ENCODE measurements around the gene PLCL1.

PLCL1 gene

GRCh38 chr2:197952540-197953202, 148.3 kb downstream of the PLCL1 start:
- ATAC-seq, result peak; percentile 89
- Mint-ChIP-seq H3K27ac (no peak overlapping the region), H3K4me3 (no peak overlapping the region), H3K36me3 (no peaks in the 10 kb centered on the region), H3K4me1 (peaks cover 5% of the 10 kb centered on the region), H3K9me3 (no peaks in the 10 kb centered on the region)
- no peak for DNase-seq (ENCODE audit: low spot score in 2 of 2)

GRCh38 chr2:197954328-197954727, 149.9 kb downstream of the PLCL1 start:
- Mint-ChIP-seq H3K4me1 (peaks cover 5% of the 10 kb centered on the region), H3K27ac (no peak overlapping the region), H3K4me3 (no peak overlapping the region), H3K36me3 (no peaks in the 10 kb centered on the region), H3K9me3 (peaks cover 3% of the 10 kb centered on the region)
- DNase-seq (ENCODE audit: low spot score in 2 of 2) (no peak), ATAC-seq (no peak)

GRCh38 chr2:197958592-197959150, 154.3 kb downstream of the PLCL1 start:
- no peaks in the 10 kb centered on the region for H3K36me3 Mint-ChIP-seq
- H3K4me1 Mint-ChIP-seq, result no peaks in the 10 kb centered on the region
- H3K9me3 Mint-ChIP-seq, result peaks cover 4% of the 10 kb centered on the region
- ATAC-seq, result no peak
- H3K4me3 Mint-ChIP-seq, result no peak overlapping the region
- no peak for DNase-seq (ENCODE audit: low spot score in 2 of 2)
- no peak overlapping the region for H3K27ac Mint-ChIP-seq

- H3K4me3 Mint-ChIP-seq, result no peak overlapping the region
- ATAC-seq, result no peak
Measured at GRCh38 chr2:197959383-197959782, 155.0 kb downstream of the PLCL1 start.

GRCh38 chr2:197960786-197961185, 156.4 kb downstream of the PLCL1 start:
- Mint-ChIP-seq H3K36me3 (no peaks in the 10 kb centered on the region), H3K4me3 (no peak overlapping the region), H3K27ac (no peak overlapping the region), H3K4me1 (no peaks in the 10 kb centered on the region), H3K9me3 (peaks cover 18% of the 10 kb centered on the region)
- ATAC-seq, result no peak
- no peak for DNase-seq (ENCODE audit: low spot score in 2 of 2)

More at GRCh38 chr2:197959383-197959782, 155.0 kb downstream of the PLCL1 start:
- DNase-seq (ENCODE audit: low spot score in 2 of 2), result no peak
- no peak overlapping the region for H3K27ac Mint-ChIP-seq
- H3K9me3 Mint-ChIP-seq, result peaks cover 11% of the 10 kb centered on the region
- H3K36me3 Mint-ChIP-seq, result no peaks in the 10 kb centered on the region
- H3K4me1 Mint-ChIP-seq, result no peaks in the 10 kb centered on the region

GRCh38 chr2:197964720-197965119, 160.3 kb downstream of the PLCL1 start:
- no peak for DNase-seq (ENCODE audit: low spot score in 2 of 2)
- no peaks in the 10 kb centered on the region for H3K4me1 Mint-ChIP-seq
- H3K9me3 Mint-ChIP-seq, result peaks cover 15% of the 10 kb centered on the region
- no peak for ATAC-seq
- no peaks in the 10 kb centered on the region for H3K36me3 Mint-ChIP-seq
- no peak overlapping the region for H3K4me3 Mint-ChIP-seq
- H3K27ac Mint-ChIP-seq, result no peak overlapping the region

GRCh38 chr2:197965756-197966155, 161.4 kb downstream of the PLCL1 start:
- no peaks in the 10 kb centered on the region for H3K36me3 Mint-ChIP-seq

GRCh38 chr2:197969391-197969893, 165.0 kb downstream of the PLCL1 start:
- Mint-ChIP-seq H3K9me3 (peaks cover 6% of the 10 kb centered on the region), H3K4me3 (no peak overlapping the region), H3K27ac (no peak overlapping the region), H3K36me3 (no peaks in the 10 kb centered on the region), H3K4me1 (no peaks in the 10 kb centered on the region)
- ATAC-seq (peak; percentile 40), DNase-seq (ENCODE audit: low spot score in 2 of 2) (no peak)

More at GRCh38 chr2:197965756-197966155, 161.4 kb downstream of the PLCL1 start:
- H3K27ac Mint-ChIP-seq, result no peak overlapping the region
- no peaks in the 10 kb centered on the region for H3K4me1 Mint-ChIP-seq
- ATAC-seq, result no peak
- H3K4me3 Mint-ChIP-seq, result no peak overlapping the region
- peaks cover 15% of the 10 kb centered on the region for H3K9me3 Mint-ChIP-seq
- DNase-seq (ENCODE audit: low spot score in 2 of 2), result no peak

- Mint-ChIP-seq H3K4me3 (no peak overlapping the region), H3K36me3 (no peaks in the 10 kb centered on the region), H3K4me1 (no peaks in the 10 kb centered on the region), H3K27ac (no peak overlapping the region), H3K9me3 (no peaks in the 10 kb centered on the region)
- no peak for ATAC-seq
- DNase-seq (ENCODE audit: low spot score in 2 of 2), result no peak
Measured at GRCh38 chr2:197972061-197972460, 167.7 kb downstream of the PLCL1 start.

GRCh38 chr2:197972587-197972986, 168.2 kb downstream of the PLCL1 start:
- H3K27ac Mint-ChIP-seq, result no peak overlapping the region
- DNase-seq (ENCODE audit: low spot score in 2 of 2), result no peak
- no peaks in the 10 kb centered on the region for H3K36me3 Mint-ChIP-seq
- ATAC-seq, result no peak
- H3K4me1 Mint-ChIP-seq, result no peaks in the 10 kb centered on the region
- no peaks in the 10 kb centered on the region for H3K9me3 Mint-ChIP-seq
- H3K4me3 Mint-ChIP-seq, result no peak overlapping the region

- ATAC-seq (no peak), DNase-seq (ENCODE audit: low spot score in 2 of 2) (no peak)
- Mint-ChIP-seq H3K36me3 (no peaks in the 10 kb centered on the region), H3K4me3 (no peak overlapping the region), H3K4me1 (no peaks in the 10 kb centered on the region), H3K9me3 (no peaks in the 10 kb centered on the region), H3K27ac (no peak overlapping the region)
Measured at GRCh38 chr2:197973772-197974171, 169.4 kb downstream of the PLCL1 start.

- no peak overlapping the region for H3K27ac Mint-ChIP-seq
- no peak for DNase-seq (ENCODE audit: low spot score in 2 of 2)
- no peaks in the 10 kb centered on the region for H3K9me3 Mint-ChIP-seq
- H3K4me3 Mint-ChIP-seq, result no peak overlapping the region
- no peak for ATAC-seq
- no peaks in the 10 kb centered on the region for H3K36me3 Mint-ChIP-seq
- H3K4me1 Mint-ChIP-seq, result no peaks in the 10 kb centered on the region
Measured at GRCh38 chr2:197975931-197976519, 171.6 kb downstream of the PLCL1 start.

GRCh38 chr2:197978971-197979370, 174.6 kb downstream of the PLCL1 start:
- H3K9me3 Mint-ChIP-seq, result no peaks in the 10 kb centered on the region
- H3K36me3 Mint-ChIP-seq, result no peaks in the 10 kb centered on the region
- no peak for ATAC-seq
- no peak overlapping the region for H3K4me3 Mint-ChIP-seq
- no peak for DNase-seq (ENCODE audit: low spot score in 2 of 2)
- no peak overlapping the region for H3K27ac Mint-ChIP-seq
- H3K4me1 Mint-ChIP-seq, result no peaks in the 10 kb centered on the region

- no peaks in the 10 kb centered on the region for H3K9me3 Mint-ChIP-seq
- ATAC-seq (no peak), DNase-seq (ENCODE audit: low spot score in 2 of 2) (no peak)
- no peaks in the 10 kb centered on the region for H3K4me1 Mint-ChIP-seq
- H3K36me3 Mint-ChIP-seq, result no peaks in the 10 kb centered on the region
- H3K27ac Mint-ChIP-seq, result no peak overlapping the region
- no peak overlapping the region for H3K4me3 Mint-ChIP-seq
Measured at GRCh38 chr2:197982565-197982964, 178.2 kb downstream of the PLCL1 start.

- no peak for DNase-seq (ENCODE audit: low spot score in 2 of 2)
- H3K4me3 Mint-ChIP-seq, result no peak overlapping the region
- ATAC-seq, result no peak
- no peaks in the 10 kb centered on the region for H3K36me3 Mint-ChIP-seq
- no peaks in the 10 kb centered on the region for H3K4me1 Mint-ChIP-seq
- no peak overlapping the region for H3K27ac Mint-ChIP-seq
- no peaks in the 10 kb centered on the region for H3K9me3 Mint-ChIP-seq
Measured at GRCh38 chr2:197985029-197985638, 180.7 kb downstream of the PLCL1 start.

GRCh38 chr2:197986977-197987376, 182.6 kb downstream of the PLCL1 start:
- Mint-ChIP-seq H3K36me3 (no peaks in the 10 kb centered on the region), H3K27ac (no peak overlapping the region), H3K4me1 (no peaks in the 10 kb centered on the region), H3K9me3 (no peaks in the 10 kb centered on the region), H3K4me3 (no peak overlapping the region)
- ATAC-seq (no peak), DNase-seq (ENCODE audit: low spot score in 2 of 2) (no peak)

All from stimulated activated effector memory CD8-positive, alpha-beta T cell treated with anti-CD3 and anti-CD28 coated beads, Interleukin-12 subunit alpha, Interleukin-12 subunit beta, amount 100 ng/mL, for 72 hours (primary cell).